Measurements from ENCODE around the gene BEST2.

Gene BEST2

GRCh38 chr19:12800923-12801465 is 49.4 kb downstream of the BEST2 start:
- DNase-seq, result peak; percentile 59 to 72
- TF ChIP-seq POLR2A (IDR thresholded peaks at IDR 0.05; ENCODE audit: low read length) (no peak), GATA1 (IDR thresholded peaks at IDR 0.05; ENCODE audit: low read depth, low read length) (no peak)

GRCh38 chr19:12801466-12802266 is 50.1 kb downstream of the BEST2 start, which contains the start of the genes PRDX2 and THSD8:
Gene PRDX2 (minus strand): TSS chr19:12801800. CDS start chr19:12801261, 539 bp downstream.
Gene THSD8 (plus strand): TSS chr19:12802069. CDS start chr19:12802072, 3 bp downstream.
- peak; percentile 93 to 95 for DNase-seq
- TF ChIP-seq POLR2A (IDR thresholded peaks at IDR 0.05; ENCODE audit: low read length) (peak; percentile 99), GATA1 (IDR thresholded peaks at IDR 0.05; ENCODE audit: low read depth, low read length) (no peak)

- TF ChIP-seq POLR2A (IDR thresholded peaks at IDR 0.05; ENCODE audit: low read length) (no peak), GATA1 (IDR thresholded peaks at IDR 0.05; ENCODE audit: low read depth, low read length) (no peak)
Measured at GRCh38 chr19:12802267-12803106, 50.9 kb downstream of the BEST2 start.

GRCh38 chr19:12804051-12804450 is 52.5 kb downstream of the BEST2 start:
- DNase-seq, result no peak
- TF ChIP-seq POLR2A (IDR thresholded peaks at IDR 0.05; ENCODE audit: low read length), result no peak
- TF ChIP-seq GATA1 (IDR thresholded peaks at IDR 0.05; ENCODE audit: low read depth, low read length), result no peak

More at GRCh38 chr19:12802267-12803106, 50.9 kb downstream of the BEST2 start:
- DNase-seq, result no peak

GRCh38 chr19:12806242-12807081 is 54.9 kb downstream of the BEST2 start, which contains the start of gene RNASEH2A:
Gene RNASEH2A (plus strand): TSS chr19:12806584. CDS start chr19:12806674, 90 bp downstream.
- TF ChIP-seq POLR2A (IDR thresholded peaks at IDR 0.05; ENCODE audit: low read length) (peak; percentile 72), GATA1 (IDR thresholded peaks at IDR 0.05; ENCODE audit: low read depth, low read length) (no peak)
- DNase-seq, result peak; percentile 93 to 95

Data from erythroblast (primary cell).